HepG2 (cell line): ENCODE data around the gene ESAM. TPM values are rescaled to one million over a fixed set of nuclear protein-coding genes. Genes with fewer than 3 reads are reported as not detected.
A peak's percentile ranks its signal among the peaks of the same experiment; 100 is the strongest.

ENCODE experiments used
- ATAC-seq: fragments of 200-7000 bp; cut with Tn5 transposase; 3 replicates; pipeline ENCODE4 v1.9.1; 2020; ENCODE audit warnings: mild to moderate bottlenecking, moderate library complexity
- BruUV-seq: library from RNA; stranded (reverse); fragments of 400-500 nt; replicated peaks from 2 replicates; lab custom pipeline; 2021; lab: Mats Ljungman, UMichigan
- CTCF ChIA-PET: fragments of 300-600 bp; formaldehyde crosslinking; extraction: SDS; loops from one replicate; lab custom pipeline; 2021; ENCODE audit warnings: low total read pairs, inconsistent platforms, low intra/inter-chr PET ratio; lab: Yijun Ruan, JAX
- POLR2A ChIA-PET: fragments of 350-600 bp; sonication (Branson Sonifier 250); formaldehyde crosslinking; loops from one replicate; lab custom pipeline; 2020; ENCODE audit warnings: antibody characterized with exemption, inconsistent platforms; lab: Yijun Ruan, JAX
- DNase-seq: peaks from one replicate; pipeline ENCODE4 v3.0.0-alpha.2; 2015; ENCODE audit warnings: low spot score
- FAIRE-seq: peaks from 3 replicates; lab custom pipeline; 2011; peaks lifted over from hg19 to GRCh38; lab: Jason Lieb, UNC
- H2AFZ ChIP-seq: one replicate; pipeline ENCODE4 v1.6.1; 2011; ENCODE audit warnings: low read length, inconsistent platforms
- H3K27ac ChIP-seq: fragments of 300-600 bp; 3 replicates; pipeline ENCODE4 v1.8.0; 2011; ENCODE audit warnings: mixed run types, mild to moderate bottlenecking, mixed read lengths, low read length, inconsistent platforms; ENCODE audit not compliant: insufficient read depth; ENCODE audit errors: extremely low read length
- H3K27me3 ChIP-seq, 2 experiments: fragments of 200-600 bp in 1 of 2; 2 replicates in 1 of 2; 3 replicates in 1 of 2; pipeline versions ENCODE4 v1.6.0 to v1.8.0; 2011; ENCODE audit warnings: low read length in 2 of 2, mild to moderate bottlenecking in 2 of 2, moderate library complexity in 2 of 2, inconsistent platforms in 1 of 2; ENCODE audit not compliant: insufficient read depth in 2 of 2, control insufficient read depth in 1 of 2
- H3K36me3 ChIP-seq, 2 experiments: fragments of 200-600 bp in 1 of 2; replicated peaks in 1 of 2; 2 replicates in 1 of 2; 3 replicates in 1 of 2; pipeline versions ENCODE4 v1.5.1 to v1.8.0; 2011; ENCODE audit warnings: low read length in 2 of 2, inconsistent platforms in 1 of 2; ENCODE audit not compliant: insufficient read depth in 2 of 2, control insufficient read depth in 1 of 2
- H3K4me1 ChIP-seq: 2 replicates; pipeline ENCODE4 v1.5.1; 2012; ENCODE audit warnings: low read length, inconsistent platforms; ENCODE audit not compliant: insufficient read depth
- H3K4me2 ChIP-seq: 2 replicates; pipeline ENCODE4 v1.6.0; 2011; ENCODE audit warnings: low read depth, low read length, inconsistent platforms
- H3K4me3 ChIP-seq, 3 experiments: fragments of 200-600 bp in 1 of 3; sonication (generic), shearing (Covaris generic) in 1 of 3; replicated peaks in 1 of 3; 2 replicates each; pipeline ENCODE4 v1.5.1; 2011 to 2016; ENCODE audit warnings: low read length in 3 of 3, inconsistent platforms in 2 of 3, low read depth in 2 of 3, mild to moderate bottlenecking in 2 of 3, control low read depth in 1 of 3, mixed read lengths in 1 of 3; ENCODE audit not compliant: insufficient read depth in 1 of 3
- H3K79me2 ChIP-seq: one replicate; pipeline ENCODE4 v1.6.1; 2011; ENCODE audit warnings: low read length, inconsistent platforms; ENCODE audit not compliant: insufficient read depth
- H3K9ac ChIP-seq: 2 replicates; pipeline ENCODE4 v1.6.0; 2011; ENCODE audit warnings: mild to moderate bottlenecking, low read depth, low read length, inconsistent platforms; ENCODE audit not compliant: insufficient read depth
- H3K9me3 ChIP-seq: 2 replicates; pipeline ENCODE4 v1.5.1; 2012; ENCODE audit warnings: mild to moderate bottlenecking, low read length
- H4K20me1 ChIP-seq: 2 replicates; pipeline ENCODE4 v1.6.0; 2011; ENCODE audit warnings: inconsistent platforms, mild to moderate bottlenecking, low read length, moderate library complexity; ENCODE audit not compliant: insufficient read depth
- ARID4A ChIP-seq: sonication (generic); formaldehyde crosslinking; IDR thresholded peaks from 2 replicates; pipeline ENCODE4 v1.5.0; 2020; ENCODE audit warnings: mild to moderate bottlenecking, missing genetic modification reagents, borderline replicate concordance
- E2F5 ChIP-seq: sonication (generic); formaldehyde crosslinking; conservative IDR thresholded peaks from 2 replicates; pipeline ENCODE4 v1.4.0; 2020; ENCODE audit warnings: missing genetic modification reagents
- HNRNPLL ChIP-seq: fragments of 200-400 bp; formaldehyde crosslinking; IDR thresholded peaks from 2 replicates; pipeline ENCODE4 v1.6.1; 2017; ENCODE audit warnings: mild to moderate bottlenecking, low read depth, low read length; ENCODE audit not compliant: poor library complexity, severe bottlenecking
- NFKB2 ChIP-seq: sonication (generic); formaldehyde crosslinking; IDR thresholded peaks from 2 replicates; pipeline ENCODE4 v1.4.0; 2020; ENCODE audit warnings: missing genetic modification reagents, borderline replicate concordance
- NFYB ChIP-seq: sonication (generic); formaldehyde crosslinking; IDR thresholded peaks from 2 replicates; pipeline ENCODE4 v1.4.0; 2020; ENCODE audit warnings: missing genetic modification reagents
- NFYC ChIP-seq: IDR thresholded peaks from 2 replicates; pipeline ENCODE4 v1.6.1; 2016; ENCODE audit warnings: missing genetic modification reagents, missing compliant biosample characterization
- SATB2 ChIP-seq: sonication (generic); formaldehyde crosslinking; IDR thresholded peaks from 2 replicates; pipeline ENCODE4 v1.5.0; 2020; ENCODE audit warnings: missing genetic modification reagents
- SP1 ChIP-seq, 2 experiments: fragments of 450-650 bp in 1 of 2; sonication (generic) in 1 of 2; formaldehyde crosslinking in 1 of 2; IDR thresholded peaks; 2 replicates each; pipeline versions ENCODE4 v1.4.0 to v1.6.1; 2016 to 2020; ENCODE audit warnings: missing genetic modification reagents in 1 of 2
- TFDP1 ChIP-seq: IDR thresholded peaks from 2 replicates; pipeline ENCODE4 v1.6.1; 2016; ENCODE audit warnings: missing compliant biosample characterization, missing genetic modification reagents, borderline replicate concordance
- ZNF329 ChIP-seq: sonication (generic); formaldehyde crosslinking; IDR thresholded peaks from 2 replicates; pipeline ENCODE4 v1.9.0; 2021; ENCODE audit warnings: low read depth, mild to moderate bottlenecking, missing genetic modification reagents
- ZNF350 ChIP-seq: sonication (generic); formaldehyde crosslinking; IDR thresholded peaks from 2 replicates; pipeline ENCODE4 v1.4.0; 2020; ENCODE audit warnings: mild to moderate bottlenecking, low read depth, missing genetic modification reagents, borderline replicate concordance
- ZNF543 ChIP-seq: sonication (generic); formaldehyde crosslinking; IDR thresholded peaks from 2 replicates; pipeline ENCODE4 v1.4.0; 2020; ENCODE audit warnings: mild to moderate bottlenecking, missing genetic modification reagents
- WGBS: methylation state at CpG from one replicate; pipeline ENCODE4 v1.1.6; 2017; ENCODE audit warnings: low lambda C conversion rate; 5-methylcytosine and 5-hydroxymethylcytosine counted together
- in situ Hi-C: cut with HindIII; loops from 2 replicates; pipeline ENCODE4 v1.10.0; 2017; ENCODE audit warnings: low pct_unique_long_range_greater_than_20kb; ENCODE audit not compliant: extremely low pct_ligation_motif_present
- intact Hi-C: fragments of 100-400 bp; cut with micrococcal nuclease; formaldehyde crosslinking; loops from one replicate; pipeline ENCODE4 v1.10.0; 2022; ENCODE audit not compliant: unreplicated experiment
- polyA plus RNA-seq, 8 experiments: library from polyadenylated mRNA; depleted of rRNA in 3 of 8; stranded (reverse) in 7 of 8; unstranded in 1 of 8; fragments of >200 nt; fragmentation: Illumina TruSeq in 4 of 8; extraction: Trizol in 4 of 8; gene quantifications; 2 replicates each; pipeline versions ENCODE4 v1.2.1 to v1.2.3, GENCODE V29; 2011 to 2016; ENCODE audit warnings: low read depth in 4 of 8, missing spikeins in 1 of 8, mixed read lengths in 1 of 8; ENCODE audit not compliant: insufficient read depth in 1 of 8
- total RNA-seq, 5 experiments: library from RNA; depleted of rRNA; stranded (reverse); fragments of >200 nt; fragmentation: Illumina TruSeq; extraction: Trizol; gene quantifications; 2 replicates each; pipeline ENCODE4 v1.2.3, GENCODE V29; 2016; ENCODE audit warnings: low read depth in 1 of 5
- TF ChIP-seq, protein P1 (sequence below): sonication (generic); formaldehyde crosslinking; IDR thresholded peaks from 2 replicates; pipeline ENCODE4 v1.4.0; 2020; ENCODE audit warnings: missing genetic modification reagents
- TF ChIP-seq, protein P2 (sequence below): sonication (generic); formaldehyde crosslinking; IDR thresholded peaks from 2 replicates; pipeline ENCODE4 v1.4.0; 2020; ENCODE audit warnings: mild to moderate bottlenecking, missing genetic modification reagents

ESAM gene
- total and polyA plus RNA-seq, 2 of the 13 experiments (the other 11 are each of a cell fraction or from before 2014, with no cell fraction given): 1.2 to 6.8 TPM

- H2AFZ ChIP-seq: no peak within 1 kb of the TSS
- CTCF ChIA-PET: interaction anchor here (1.5 kb wide), 1 partner anchor 19 kb away, joined by 3 read pairs; no protein-coding TSS in a partner anchor
- TF ChIP-seq SP1 (IDR thresholded peaks at IDR 0.05) (no peak), SP1 (CRISPR knock-in tag; IDR thresholded peaks at IDR 0.05) (peak; percentile 78), NFYC (peak; percentile 75), SATB2 (CRISPR knock-in tag) (no peak), ARID4A (CRISPR knock-in tag) (peak; percentile 46; the same call in 1 of the 2 replicates), ZNF329 (no peak), NFYB (CRISPR knock-in tag) (peak; percentile 72), HNRNPLL (peak; percentile 60), ZNF350 (CRISPR knock-in tag) (0 out of 2 replicates have a peak, but pooled peaks have one; percentile 23), E2F5 (CRISPR knock-in tag) (0 out of 2 replicates have a peak, but pooled peaks have one; percentile 34), NFKB2 (CRISPR knock-in tag) (peak; percentile 18; the same call in 1 of the 2 replicates), TFDP1 (CRISPR knock-in tag) (peak; percentile 78; the same call in 1 of the 2 replicates), ZNF543 (CRISPR knock-in tag) (no peak)
- TF ChIP-seq, protein P1, sequence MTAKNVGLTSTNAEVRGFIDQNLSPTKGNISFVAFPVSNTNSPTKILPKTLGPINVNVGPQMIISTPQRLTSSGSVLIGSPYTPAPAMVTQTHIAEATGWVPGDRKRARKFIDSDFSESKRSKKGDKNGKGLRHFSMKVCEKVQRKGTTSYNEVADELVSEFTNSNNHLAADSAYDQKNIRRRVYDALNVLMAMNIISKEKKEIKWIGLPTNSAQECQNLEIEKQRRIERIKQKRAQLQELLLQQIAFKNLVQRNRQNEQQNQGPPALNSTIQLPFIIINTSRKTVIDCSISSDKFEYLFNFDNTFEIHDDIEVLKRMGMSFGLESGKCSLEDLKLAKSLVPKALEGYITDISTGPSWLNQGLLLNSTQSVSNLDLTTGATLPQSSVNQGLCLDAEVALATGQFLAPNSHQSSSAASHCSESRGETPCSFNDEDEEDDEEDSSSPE: peak; percentile 90
- TF ChIP-seq, protein P2, sequence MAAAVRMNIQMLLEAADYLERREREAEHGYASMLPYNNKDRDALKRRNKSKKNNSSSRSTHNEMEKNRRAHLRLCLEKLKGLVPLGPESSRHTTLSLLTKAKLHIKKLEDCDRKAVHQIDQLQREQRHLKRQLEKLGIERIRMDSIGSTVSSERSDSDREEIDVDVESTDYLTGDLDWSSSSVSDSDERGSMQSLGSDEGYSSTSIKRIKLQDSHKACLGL: peak; percentile 51; the same call in 1 of the 2 replicates
Observed at GRCh38 chr11:124739479-124740276, 22.4 kb downstream of the ESAM start, which contains the start of gene NRGN. NRGN (plus strand) TSS chr11:124739942; CDS start chr11:124740085, 143 bp downstream.

More at GRCh38 chr11:124739479-124740276, 22.4 kb downstream of the ESAM start, which contains the start of gene NRGN:
- in situ Hi-C loops (no loop called here), intact Hi-C loops (loop anchor here (5.0 to 10.0 kb wide), 2 partner anchors 55 to 997 kb away; partner anchors contain the start of gene ZNF202)
- Histone ChIP-seq H3K4me3 (peak within 1 kb of the TSS; percentile 41 to 68 (median 64)), H3K27me3 (peaks cover 2 to 77% of the 10 kb centered on the region in 2 experiments; a peak in 4 of 5 replicates), H3K27ac (no peak within 1 kb of the TSS), H3K36me3 (no peaks in the 10 kb centered on the region), H3K4me1 (peaks cover 18% of the 10 kb centered on the region), H3K79me2 (no peaks in the 10 kb centered on the region), H3K4me2 (peak within 1 kb of the TSS; percentile 80), H3K9me3 (no peaks in the 10 kb centered on the region), H4K20me1 (no peaks in the 10 kb centered on the region), H3K9ac (no peak within 1 kb of the TSS)
- DNase-seq (peak; percentile 79), ATAC-seq (peak; percentile 98), FAIRE-seq (peak; percentile 66)
- POLR2A ChIA-PET: interaction anchor here (0.6 to 1.3 kb wide), 3 partner anchors 12 to 24 kb away, joined by 4 to 6 read pairs (median 5); no protein-coding TSS in a partner anchor
- 6% methylated on average over 21 of the region's 59 CpGs for WGBS
- BruUV-seq: no TSS peak
